Osteoblast (primary cell): ENCODE results near the gene B3GNT7. TPM values are rescaled to one million over a fixed set of nuclear protein-coding genes. Genes with fewer than 3 reads are reported as not detected.

Experiments used
- DNase-seq: peaks from one replicate; pipeline ENCODE4 v3.0.0; 2011; ENCODE audit warnings: low spot score, mixed read lengths; ENCODE audit not compliant: insufficient read length; ENCODE audit errors: missing footprints
- H2AFZ ChIP-seq: 2 replicates; pipeline ENCODE4 v1.6.0; 2011; ENCODE audit warnings: mild to moderate bottlenecking, low read length
- H3K27ac ChIP-seq: 2 replicates; pipeline ENCODE4 v1.5.1; 2011; ENCODE audit warnings: mild to moderate bottlenecking, low read depth, low read length, moderate library complexity
- H3K27me3 ChIP-seq: 2 replicates; pipeline ENCODE4 v1.6.0; 2012; ENCODE audit warnings: mild to moderate bottlenecking, control low read depth, inconsistent platforms, low read length, moderate library complexity; ENCODE audit not compliant: insufficient read depth
- H3K36me3 ChIP-seq: 2 replicates; pipeline ENCODE4 v1.5.1; 2011; ENCODE audit warnings: mild to moderate bottlenecking, low read length, control low read depth, moderate library complexity; ENCODE audit not compliant: insufficient read depth
- H3K4me1 ChIP-seq: 2 replicates; pipeline ENCODE4 v1.5.1; 2011; ENCODE audit warnings: mild to moderate bottlenecking, low read length, control low read depth, moderate library complexity; ENCODE audit not compliant: insufficient read depth
- H3K4me2 ChIP-seq: 2 replicates; pipeline ENCODE4 v1.6.0; 2011; ENCODE audit warnings: mild to moderate bottlenecking, low read length; ENCODE audit not compliant: insufficient read depth
- H3K4me3 ChIP-seq: fragments of 200-600 bp; sonication (generic); 3 replicates; pipeline ENCODE4 v1.5.1; 2012; ENCODE audit warnings: mild to moderate bottlenecking, low read length, inconsistent platforms; ENCODE audit not compliant: insufficient read depth
- H3K79me2 ChIP-seq: 2 replicates; pipeline ENCODE4 v1.6.0; 2012; ENCODE audit warnings: mild to moderate bottlenecking, low read length, control low read depth, inconsistent platforms; ENCODE audit not compliant: insufficient read depth
- H3K9me3 ChIP-seq: 2 replicates; pipeline ENCODE4 v1.5.1; 2011; ENCODE audit warnings: low read depth, low read length, control low read depth
- H4K20me1 ChIP-seq: 2 replicates; pipeline ENCODE4 v1.6.0; 2012; ENCODE audit warnings: mild to moderate bottlenecking, low read length, control low read depth; ENCODE audit not compliant: insufficient read depth
- total RNA-seq: library from RNA; depleted of rRNA; stranded (reverse); fragments of >200 nt; gene quantifications from 2 replicates; pipeline ENCODE4 v1.2.3, GENCODE V29; 2012
- TF ChIP-seq, protein P1 (sequence below): IDR thresholded peaks from 2 replicates; pipeline ENCODE4 v1.5.1; 2011; ENCODE audit warnings: mild to moderate bottlenecking, low read depth, low read length, moderate library complexity; ENCODE audit errors: extremely low read depth

B3GNT7 gene
- total RNA-seq, 1 donor, result 0.72 TPM

- H2AFZ ChIP-seq, result no peak overlapping the region
- H3K36me3 ChIP-seq, result no peaks in the 10 kb centered on the region
- H3K9me3 ChIP-seq, result no peaks in the 10 kb centered on the region
- H3K27me3 ChIP-seq, result peaks cover 8% of the 10 kb centered on the region
- no peaks in the 10 kb centered on the region for H3K4me1 ChIP-seq
- peak; percentile 72 for DNase-seq
- no peak overlapping the region for H3K27ac ChIP-seq
- no peak overlapping the region for H3K4me3 ChIP-seq
- H3K79me2 ChIP-seq, result no peaks in the 10 kb centered on the region
- TF ChIP-seq, protein P1, sequence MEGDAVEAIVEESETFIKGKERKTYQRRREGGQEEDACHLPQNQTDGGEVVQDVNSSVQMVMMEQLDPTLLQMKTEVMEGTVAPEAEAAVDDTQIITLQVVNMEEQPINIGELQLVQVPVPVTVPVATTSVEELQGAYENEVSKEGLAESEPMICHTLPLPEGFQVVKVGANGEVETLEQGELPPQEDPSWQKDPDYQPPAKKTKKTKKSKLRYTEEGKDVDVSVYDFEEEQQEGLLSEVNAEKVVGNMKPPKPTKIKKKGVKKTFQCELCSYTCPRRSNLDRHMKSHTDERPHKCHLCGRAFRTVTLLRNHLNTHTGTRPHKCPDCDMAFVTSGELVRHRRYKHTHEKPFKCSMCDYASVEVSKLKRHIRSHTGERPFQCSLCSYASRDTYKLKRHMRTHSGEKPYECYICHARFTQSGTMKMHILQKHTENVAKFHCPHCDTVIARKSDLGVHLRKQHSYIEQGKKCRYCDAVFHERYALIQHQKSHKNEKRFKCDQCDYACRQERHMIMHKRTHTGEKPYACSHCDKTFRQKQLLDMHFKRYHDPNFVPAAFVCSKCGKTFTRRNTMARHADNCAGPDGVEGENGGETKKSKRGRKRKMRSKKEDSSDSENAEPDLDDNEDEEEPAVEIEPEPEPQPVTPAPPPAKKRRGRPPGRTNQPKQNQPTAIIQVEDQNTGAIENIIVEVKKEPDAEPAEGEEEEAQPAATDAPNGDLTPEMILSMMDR, result no peak
- H4K20me1 ChIP-seq, result no peaks in the 10 kb centered on the region
- no peak overlapping the region for H3K4me2 ChIP-seq
Observed at GRCh38 chr2:231421051-231421580, 25.6 kb downstream of the B3GNT7 start.

DNA sequence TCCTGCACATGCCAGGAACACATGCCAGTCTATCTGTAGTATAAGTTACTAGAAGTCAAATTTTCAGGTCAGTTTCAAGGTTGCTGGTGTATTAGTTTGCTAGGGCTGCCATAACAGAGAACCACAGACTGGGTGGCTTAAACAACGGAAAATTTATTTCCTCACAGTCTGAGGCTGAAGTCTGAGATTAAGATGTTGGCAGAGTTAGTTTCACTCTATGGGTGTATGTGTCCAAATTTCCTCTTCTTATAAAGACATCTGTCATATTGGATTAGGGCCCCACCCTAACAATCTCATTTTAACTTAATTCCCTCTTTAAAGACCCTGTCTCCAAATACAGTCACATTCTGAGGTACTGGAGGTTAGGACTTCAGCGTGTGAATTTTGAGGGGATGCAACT is 26.5 kb downstream of the B3GNT7 start:
- peaks cover 9% of the 10 kb centered on the region for H3K27me3 ChIP-seq
- H4K20me1 ChIP-seq, result no peaks in the 10 kb centered on the region
- no peak for DNase-seq
- no peak overlapping the region for H2AFZ ChIP-seq
- no peak overlapping the region for H3K4me2 ChIP-seq
- TF ChIP-seq, protein P1, result no peak
- no peaks in the 10 kb centered on the region for H3K36me3 ChIP-seq
- no peaks in the 10 kb centered on the region for H3K9me3 ChIP-seq
- no peak overlapping the region for H3K27ac ChIP-seq
- H3K4me3 ChIP-seq, result no peak overlapping the region
- H3K4me1 ChIP-seq, result no peaks in the 10 kb centered on the region
- H3K79me2 ChIP-seq, result no peaks in the 10 kb centered on the region

DNA sequence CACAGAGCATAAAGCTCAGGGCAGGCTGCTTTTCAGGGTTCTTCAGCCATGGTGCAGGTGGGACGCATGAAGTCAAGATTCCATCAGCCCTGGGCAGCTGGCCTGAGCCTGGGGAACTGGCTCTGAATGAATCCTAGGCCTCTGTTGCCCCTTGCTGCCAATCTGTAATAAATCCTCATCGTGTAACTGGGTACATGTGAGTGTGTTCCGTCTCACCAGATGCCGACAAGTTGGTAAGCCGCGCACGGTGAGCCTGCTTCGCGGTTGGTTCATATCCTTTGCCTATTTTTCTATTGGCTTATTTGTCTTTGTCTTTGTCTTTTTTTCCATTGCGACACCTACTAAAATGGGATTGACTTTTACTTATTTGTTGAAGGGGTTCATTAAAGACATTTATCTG is 27.7 kb downstream of the B3GNT7 start:
- Histone ChIP-seq H3K79me2 (no peaks in the 10 kb centered on the region), H3K36me3 (no peaks in the 10 kb centered on the region), H3K4me1 (no peaks in the 10 kb centered on the region), H3K27me3 (peaks cover 9% of the 10 kb centered on the region), H4K20me1 (no peaks in the 10 kb centered on the region), H3K4me2 (no peak overlapping the region), H2AFZ (no peak overlapping the region), H3K9me3 (no peaks in the 10 kb centered on the region), H3K27ac (no peak overlapping the region), H3K4me3 (no peak overlapping the region)
- TF ChIP-seq, protein P1, result no peak
- DNase-seq, result no peak

GRCh38 chr2:231425291-231425810 is 29.8 kb downstream of the B3GNT7 start:
- Histone ChIP-seq H3K4me2 (no peak overlapping the region), H3K9me3 (no peaks in the 10 kb centered on the region), H2AFZ (no peak overlapping the region), H3K4me1 (no peaks in the 10 kb centered on the region), H3K27me3 (peaks cover 9% of the 10 kb centered on the region), H3K79me2 (no peaks in the 10 kb centered on the region), H3K27ac (no peak overlapping the region), H3K36me3 (no peaks in the 10 kb centered on the region), H4K20me1 (no peaks in the 10 kb centered on the region), H3K4me3 (no peak overlapping the region)
- peak; percentile 32 for DNase-seq
- TF ChIP-seq, protein P1, result no peak
